Retinal pigment epithelial cell (primary cell): Measurements from ENCODE around the gene SPATS2L.
A peak's percentile ranks its signal among the peaks of the same experiment; 100 is the strongest.

Source experiments
- DNase-seq: peaks from one replicate; pipeline ENCODE4 v3.0.0-alpha.2; 2010; ENCODE audit warnings: low read depth
- H3K4me3 ChIP-seq: 2 replicates; pipeline ENCODE4 v1.5.1; 2011; ENCODE audit warnings: mild to moderate bottlenecking, low read length, control low read depth, moderate library complexity
- TF ChIP-seq, protein P1 (sequence below): conservative IDR thresholded peaks from 2 replicates; pipeline ENCODE4 v1.5.1; 2011; ENCODE audit warnings: low read depth, low read length, control low read depth, inconsistent platforms

Gene SPATS2L

GRCh38 chr2:200466425-200467418 is 160.2 kb downstream of the SPATS2L start:
- DNase-seq: no peak
- TF ChIP-seq, protein P1, sequence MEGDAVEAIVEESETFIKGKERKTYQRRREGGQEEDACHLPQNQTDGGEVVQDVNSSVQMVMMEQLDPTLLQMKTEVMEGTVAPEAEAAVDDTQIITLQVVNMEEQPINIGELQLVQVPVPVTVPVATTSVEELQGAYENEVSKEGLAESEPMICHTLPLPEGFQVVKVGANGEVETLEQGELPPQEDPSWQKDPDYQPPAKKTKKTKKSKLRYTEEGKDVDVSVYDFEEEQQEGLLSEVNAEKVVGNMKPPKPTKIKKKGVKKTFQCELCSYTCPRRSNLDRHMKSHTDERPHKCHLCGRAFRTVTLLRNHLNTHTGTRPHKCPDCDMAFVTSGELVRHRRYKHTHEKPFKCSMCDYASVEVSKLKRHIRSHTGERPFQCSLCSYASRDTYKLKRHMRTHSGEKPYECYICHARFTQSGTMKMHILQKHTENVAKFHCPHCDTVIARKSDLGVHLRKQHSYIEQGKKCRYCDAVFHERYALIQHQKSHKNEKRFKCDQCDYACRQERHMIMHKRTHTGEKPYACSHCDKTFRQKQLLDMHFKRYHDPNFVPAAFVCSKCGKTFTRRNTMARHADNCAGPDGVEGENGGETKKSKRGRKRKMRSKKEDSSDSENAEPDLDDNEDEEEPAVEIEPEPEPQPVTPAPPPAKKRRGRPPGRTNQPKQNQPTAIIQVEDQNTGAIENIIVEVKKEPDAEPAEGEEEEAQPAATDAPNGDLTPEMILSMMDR: no peak
- H3K4me3 ChIP-seq: no peak overlapping the region

GRCh38 chr2:200467806-200468681 is 161.6 kb downstream of the SPATS2L start:
- no peak overlapping the region for H3K4me3 ChIP-seq
- no peak for DNase-seq
- TF ChIP-seq, protein P1: no peak

- no peak overlapping the region for H3K4me3 ChIP-seq
- DNase-seq: no peak
- TF ChIP-seq, protein P1: no peak
Measured at GRCh38 chr2:200469708-200470211, 163.3 kb downstream of the SPATS2L start.

GRCh38 chr2:200470230-200470629 is 163.7 kb downstream of the SPATS2L start:
- H3K4me3 ChIP-seq: no peak overlapping the region
- TF ChIP-seq, protein P1: no peak
- DNase-seq: no peak

DNA sequence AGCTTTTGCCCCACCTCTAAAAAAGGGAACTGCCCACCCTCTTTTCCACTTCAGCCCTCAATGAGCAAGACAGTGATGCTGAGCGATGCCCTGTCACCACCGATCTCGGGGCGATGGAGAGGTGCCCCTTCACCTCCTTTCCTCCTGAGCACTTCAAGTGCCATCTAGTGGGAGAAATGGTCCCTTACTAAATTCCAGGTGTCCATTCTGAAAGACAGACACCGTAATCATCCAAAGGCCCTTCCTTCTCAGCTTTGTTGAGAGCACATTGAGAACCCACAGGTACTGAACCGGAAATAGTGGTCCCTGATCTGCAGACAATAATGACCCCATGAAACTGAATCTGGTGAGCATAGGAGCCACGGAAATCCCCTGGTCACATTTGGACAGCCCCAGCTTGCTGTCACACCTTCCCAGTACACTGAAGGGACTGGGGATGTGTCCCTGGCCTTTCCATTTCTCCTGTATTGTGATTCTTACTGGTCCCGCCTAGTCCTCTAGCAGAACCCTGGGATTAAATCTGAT is 164.9 kb downstream of the SPATS2L start:
- no peak overlapping the region for H3K4me3 ChIP-seq
- TF ChIP-seq, protein P1: peak; percentile 70
- no peak for DNase-seq

DNA sequence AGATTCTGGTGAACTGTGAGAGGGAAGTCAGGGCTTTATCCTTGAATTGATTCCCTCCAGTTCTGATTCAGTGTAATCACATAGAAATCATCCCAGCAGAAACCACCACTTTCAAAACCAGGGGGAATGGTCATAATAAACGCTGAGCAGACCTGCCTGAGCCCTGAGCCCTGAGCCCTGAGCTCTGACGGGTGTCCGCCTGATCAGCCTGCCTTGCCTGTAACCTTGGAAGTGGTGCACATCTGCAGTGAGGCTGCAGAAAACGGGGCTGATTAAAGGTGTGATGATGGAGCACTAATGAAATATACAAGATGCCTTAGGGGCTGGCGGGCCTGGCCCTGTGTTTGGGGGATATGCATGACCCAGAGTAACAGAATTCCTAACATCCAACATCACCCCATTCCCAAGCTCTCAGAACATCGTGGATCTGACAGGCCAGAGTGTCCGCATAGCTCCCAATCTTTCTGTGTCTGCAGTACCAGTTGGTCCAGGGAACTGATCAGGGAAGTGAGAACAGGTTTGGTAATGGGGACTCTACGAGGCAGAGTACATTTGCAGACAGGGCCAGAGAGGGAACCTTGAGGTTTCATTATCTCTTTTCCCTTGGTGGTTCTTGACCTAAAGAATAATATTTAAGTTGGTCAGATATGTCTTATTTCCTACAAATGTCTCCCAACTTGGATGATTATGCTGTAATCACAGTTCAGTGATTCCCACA is 165.6 kb downstream of the SPATS2L start:
- no peak overlapping the region for H3K4me3 ChIP-seq
- TF ChIP-seq, protein P1: no peak
- no peak for DNase-seq
